ENCODE data around the gene NFE2L3. TPM values are rescaled to one million over a fixed set of nuclear protein-coding genes. Genes with fewer than 3 reads are reported as not detected.

The NFE2L3 gene
- total and polyA plus RNA-seq, 2 of the 8 experiments (the other 6 are each of a cell fraction or from before 2014, with no cell fraction given): 64.9 to 76.5 TPM

DNA sequence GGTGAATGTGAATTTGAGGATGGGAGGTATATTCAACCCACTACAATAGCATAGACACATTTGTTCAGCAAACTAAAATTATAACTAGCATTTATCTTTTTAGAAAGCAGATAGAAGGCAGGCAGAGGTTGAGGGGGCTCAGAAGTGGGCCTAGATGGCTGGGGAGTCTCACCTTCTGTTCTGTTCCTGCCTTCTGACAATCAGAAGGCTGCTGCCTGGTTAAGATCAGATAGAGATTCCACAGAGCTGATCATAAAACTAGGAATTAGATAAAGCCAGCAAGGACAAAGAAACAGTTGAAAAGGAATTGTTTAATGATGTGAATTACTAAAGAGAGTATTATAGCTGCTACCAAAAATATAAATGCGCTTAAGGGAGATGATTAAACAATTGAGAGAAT, 11.6 kb upstream of the NFE2L3 start (continued):
- TF ChIP-seq, protein P1, sequence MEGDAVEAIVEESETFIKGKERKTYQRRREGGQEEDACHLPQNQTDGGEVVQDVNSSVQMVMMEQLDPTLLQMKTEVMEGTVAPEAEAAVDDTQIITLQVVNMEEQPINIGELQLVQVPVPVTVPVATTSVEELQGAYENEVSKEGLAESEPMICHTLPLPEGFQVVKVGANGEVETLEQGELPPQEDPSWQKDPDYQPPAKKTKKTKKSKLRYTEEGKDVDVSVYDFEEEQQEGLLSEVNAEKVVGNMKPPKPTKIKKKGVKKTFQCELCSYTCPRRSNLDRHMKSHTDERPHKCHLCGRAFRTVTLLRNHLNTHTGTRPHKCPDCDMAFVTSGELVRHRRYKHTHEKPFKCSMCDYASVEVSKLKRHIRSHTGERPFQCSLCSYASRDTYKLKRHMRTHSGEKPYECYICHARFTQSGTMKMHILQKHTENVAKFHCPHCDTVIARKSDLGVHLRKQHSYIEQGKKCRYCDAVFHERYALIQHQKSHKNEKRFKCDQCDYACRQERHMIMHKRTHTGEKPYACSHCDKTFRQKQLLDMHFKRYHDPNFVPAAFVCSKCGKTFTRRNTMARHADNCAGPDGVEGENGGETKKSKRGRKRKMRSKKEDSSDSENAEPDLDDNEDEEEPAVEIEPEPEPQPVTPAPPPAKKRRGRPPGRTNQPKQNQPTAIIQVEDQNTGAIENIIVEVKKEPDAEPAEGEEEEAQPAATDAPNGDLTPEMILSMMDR (IDR thresholded peaks at IDR 0.05; ENCODE audit: control extremely low read depth in 1 of 3, insufficient read depth in 1 of 3, low read depth in 1 of 3, low read length in 3 of 3): no peak
